Measurements from ENCODE around the gene MINPP1. TPM values are rescaled to one million over a fixed set of nuclear protein-coding genes. Genes with fewer than 3 reads are reported as not detected.

The MINPP1 gene
- total and polyA plus RNA-seq, 2 experiments from 2014 or later: 45.7 to 45.8 TPM

DNA sequence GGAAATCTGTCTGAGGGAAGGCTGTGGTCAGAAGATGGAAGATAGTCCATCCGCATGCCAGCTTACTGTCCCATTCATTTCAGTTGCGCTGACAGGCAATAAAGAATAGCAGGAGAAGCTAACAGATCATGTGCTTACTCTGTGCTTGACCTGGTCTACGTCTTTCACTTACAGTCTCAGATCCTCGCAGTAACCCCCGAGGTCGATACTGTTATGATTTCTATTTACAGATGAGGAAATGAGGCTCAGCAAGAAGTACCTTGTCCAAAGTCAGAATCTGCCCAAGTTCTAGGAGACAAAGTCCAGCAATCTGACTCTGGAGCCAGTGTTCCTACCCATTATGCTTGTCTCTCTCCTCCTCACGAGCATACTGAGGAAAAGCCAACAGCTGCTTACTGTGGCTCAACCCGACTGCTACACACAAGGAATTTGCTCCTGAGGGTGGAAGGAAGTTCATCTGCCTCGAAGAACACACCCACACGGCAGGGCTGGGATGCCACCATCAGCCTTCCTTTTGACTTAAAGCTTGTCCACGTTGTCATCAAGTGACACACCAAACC, 74.2 kb downstream of the MINPP1 start:
- H3K4me1 ChIP-seq (ENCODE audit: insufficient read depth): peaks cover 8% of the 10 kb centered on the region
- H3K27ac ChIP-seq: no peak overlapping the region
- no peaks in the 10 kb centered on the region for H3K79me2 ChIP-seq (ENCODE audit: insufficient read depth)
- WGBS, 2 experiments (ENCODE audit: low coverage in 1 of 2, low lambda C conversion rate in 2 of 2, missing lambda C conversion rate in 2 of 2): 39 to 40% methylated on average over 11 of the region's 11 CpGs
- H4K20me1 ChIP-seq (ENCODE audit: insufficient read depth): no peaks in the 10 kb centered on the region
- H3K4me3 ChIP-seq: peak overlapping the region; percentile 34; the same call in 1 of the 2 replicates
- H2AFZ ChIP-seq: peak overlapping the region; percentile 67
- H3K9ac ChIP-seq: no peak overlapping the region
- 0 out of 2 replicates have a peak, but pooled peaks cover 11% of the 10 kb centered on the region for H3F3A ChIP-seq (ENCODE audit: insufficient read depth)
- H3K9me3 ChIP-seq (ENCODE audit: low read depth): no peaks in the 10 kb centered on the region
- TF ChIP-seq EZH2 (IDR thresholded peaks at IDR 0.05; ENCODE audit: insufficient read depth, poor library complexity, severe bottlenecking): no peak
- no peak for TF ChIP-seq EZH2phosphoT487 (IDR thresholded peaks at IDR 0.05; ENCODE audit: insufficient read depth, low read depth)
- H3K9me2 ChIP-seq (ENCODE audit: insufficient read depth): no peaks in the 10 kb centered on the region
- in situ Hi-C loops (cut with MboI): no loop called here
- H3K27me3 ChIP-seq (replicated peaks; ENCODE audit: insufficient read depth): no peaks in the 10 kb centered on the region
- peak; percentile 38 for DNase-seq
- no peaks in the 10 kb centered on the region for H3K36me3 ChIP-seq (ENCODE audit: low read depth)
- H3K4me2 ChIP-seq (ENCODE audit: unreplicated experiment): peak overlapping the region; percentile 47

DNA sequence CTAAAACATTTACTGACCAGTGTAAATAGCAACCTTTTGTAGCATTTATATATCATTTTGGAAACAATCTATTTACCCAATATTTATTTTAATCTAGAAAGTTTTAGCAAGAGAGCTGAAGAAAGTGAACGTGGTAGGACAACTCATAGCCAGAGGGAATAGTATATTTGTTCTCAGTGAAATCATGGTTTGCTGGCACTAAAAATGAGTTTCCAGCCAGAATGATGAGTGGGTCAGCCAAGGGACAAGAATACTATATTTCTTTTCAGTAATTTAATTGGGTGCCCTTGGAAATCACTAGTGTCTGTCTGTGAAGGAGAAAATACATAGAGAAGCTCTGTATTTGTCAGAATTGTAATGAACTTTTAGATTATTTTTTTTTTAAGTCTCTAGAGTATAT, 74.9 kb downstream of the MINPP1 start:
- no peaks in the 10 kb centered on the region for H3K36me3 ChIP-seq (ENCODE audit: low read depth)
- no peaks in the 10 kb centered on the region for H3K9me3 ChIP-seq (ENCODE audit: low read depth)
- peaks cover 8% of the 10 kb centered on the region for H3K4me1 ChIP-seq (ENCODE audit: insufficient read depth)
- H4K20me1 ChIP-seq (ENCODE audit: insufficient read depth): no peaks in the 10 kb centered on the region
- H3F3A ChIP-seq (ENCODE audit: insufficient read depth): 0 out of 2 replicates have a peak, but pooled peaks cover 11% of the 10 kb centered on the region
- H3K9me2 ChIP-seq (ENCODE audit: insufficient read depth): no peaks in the 10 kb centered on the region
- peak overlapping the region; percentile 47 for H3K4me2 ChIP-seq (ENCODE audit: unreplicated experiment)
- peak; percentile 44 for DNase-seq
- H3K79me2 ChIP-seq (ENCODE audit: insufficient read depth): no peaks in the 10 kb centered on the region
- in situ Hi-C loops (cut with MboI): no loop called here
- H3K4me3 ChIP-seq: no peak overlapping the region
- H3K27me3 ChIP-seq (replicated peaks; ENCODE audit: insufficient read depth): no peaks in the 10 kb centered on the region
- peak overlapping the region; percentile 67 for H2AFZ ChIP-seq
- TF ChIP-seq EZH2 (IDR thresholded peaks at IDR 0.05; ENCODE audit: insufficient read depth, poor library complexity, severe bottlenecking): no peak
- no peak for TF ChIP-seq EZH2phosphoT487 (IDR thresholded peaks at IDR 0.05; ENCODE audit: insufficient read depth, low read depth)
- 51 to 81% methylated on average over 1 of the region's 1 CpG for WGBS, 2 experiments (ENCODE audit: low coverage in 1 of 2, low lambda C conversion rate in 2 of 2, missing lambda C conversion rate in 2 of 2)
- H3K9ac ChIP-seq: no peak overlapping the region
- H3K27ac ChIP-seq: no peak overlapping the region

DNA sequence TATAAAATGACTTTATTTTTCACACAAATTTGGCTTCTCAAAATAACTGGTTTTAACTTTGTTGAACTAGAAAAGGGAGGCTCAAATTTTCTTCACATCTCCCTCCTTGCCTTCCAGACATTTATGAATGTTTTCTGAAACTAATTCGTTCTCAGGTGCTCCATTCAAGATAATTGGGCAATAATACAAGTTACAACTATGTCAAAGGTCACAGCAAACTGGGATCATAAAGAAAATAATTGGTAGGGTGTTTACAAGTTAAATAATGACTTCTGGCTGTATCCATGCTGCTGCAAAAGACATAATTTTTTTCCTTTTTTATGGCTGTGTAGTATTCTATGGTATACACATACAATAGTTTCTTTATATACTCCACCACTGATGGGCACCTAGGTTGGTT, 75.3 kb downstream of the MINPP1 start:
- in situ Hi-C loops (cut with MboI): no loop called here
- H3K4me3 ChIP-seq: no peak overlapping the region
- TF ChIP-seq EZH2 (IDR thresholded peaks at IDR 0.05; ENCODE audit: insufficient read depth, poor library complexity, severe bottlenecking): no peak
- TF ChIP-seq EZH2phosphoT487 (IDR thresholded peaks at IDR 0.05; ENCODE audit: insufficient read depth, low read depth): no peak
- DNase-seq: no peak
- H3K4me2 ChIP-seq (ENCODE audit: unreplicated experiment): no peak overlapping the region
- H3K9me2 ChIP-seq (ENCODE audit: insufficient read depth): no peaks in the 10 kb centered on the region
- no peak overlapping the region for H3K27ac ChIP-seq
- no peaks in the 10 kb centered on the region for H4K20me1 ChIP-seq (ENCODE audit: insufficient read depth)
- H3K27me3 ChIP-seq (replicated peaks; ENCODE audit: insufficient read depth): no peaks in the 10 kb centered on the region
- no peak overlapping the region for H3K9ac ChIP-seq
- H3K9me3 ChIP-seq (ENCODE audit: low read depth): no peaks in the 10 kb centered on the region
- H3K79me2 ChIP-seq (ENCODE audit: insufficient read depth): no peaks in the 10 kb centered on the region
- H3F3A ChIP-seq (ENCODE audit: insufficient read depth): 0 out of 2 replicates have a peak, but pooled peaks cover 11% of the 10 kb centered on the region
- WGBS, 2 experiments (ENCODE audit: low coverage in 1 of 2, low lambda C conversion rate in 2 of 2, missing lambda C conversion rate in 2 of 2): 56% methylated on average over 1 of the region's 1 CpG
- no peak overlapping the region for H2AFZ ChIP-seq
- H3K4me1 ChIP-seq (ENCODE audit: insufficient read depth): peaks cover 8% of the 10 kb centered on the region
- H3K36me3 ChIP-seq (ENCODE audit: low read depth): no peaks in the 10 kb centered on the region

DNA sequence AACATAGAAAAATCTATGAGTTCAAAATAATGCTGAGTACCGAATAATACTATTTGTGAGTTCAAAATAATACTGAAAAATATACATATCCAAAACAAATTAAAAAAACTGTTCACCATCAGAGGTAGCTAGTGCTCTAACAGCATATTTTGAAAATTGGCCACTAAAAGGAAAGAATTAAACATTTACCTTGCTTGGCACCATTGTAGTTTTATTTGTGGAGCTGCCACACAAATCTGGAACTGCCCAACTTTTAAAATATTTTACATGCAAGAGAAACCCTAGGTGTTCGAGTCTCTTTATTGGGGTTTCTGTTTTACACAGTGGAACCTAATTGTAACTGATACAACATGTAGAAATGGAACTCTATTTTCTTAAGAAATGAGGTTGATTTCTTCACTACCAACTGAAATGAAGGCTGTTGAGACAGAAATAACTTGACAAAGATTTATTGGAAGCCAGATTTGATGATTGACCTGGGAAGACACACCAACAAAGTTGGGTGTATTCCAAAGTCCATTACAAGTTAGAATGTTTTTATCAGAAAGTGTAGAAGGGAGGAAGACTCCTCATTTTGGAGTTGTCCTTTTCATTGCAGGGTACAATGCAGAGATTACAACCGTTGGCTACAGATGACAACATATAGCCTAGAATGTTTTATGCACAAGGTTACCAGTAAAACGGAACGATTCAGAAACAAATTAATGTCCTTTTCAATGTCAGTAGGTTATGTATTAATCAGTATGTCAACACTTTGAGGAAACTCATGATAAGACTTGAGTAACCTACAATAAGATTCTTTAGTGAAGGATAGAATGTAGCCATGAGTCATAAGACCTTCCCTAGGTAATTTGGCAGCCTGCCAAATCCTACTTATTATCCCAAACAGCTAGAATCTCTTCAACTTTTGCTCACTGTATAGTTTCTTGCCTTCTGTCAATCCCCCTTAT, 81.1 kb downstream of the MINPP1 start:
- Histone ChIP-seq H3F3A (ENCODE audit: insufficient read depth) (0 out of 2 replicates have a peak, but pooled peaks cover 10% of the 10 kb centered on the region), H3K4me3 (no peak overlapping the region), H4K20me1 (ENCODE audit: insufficient read depth) (no peaks in the 10 kb centered on the region), H3K9me2 (ENCODE audit: insufficient read depth) (no peaks in the 10 kb centered on the region), H3K9me3 (ENCODE audit: low read depth) (no peaks in the 10 kb centered on the region), H3K27me3 (replicated peaks; ENCODE audit: insufficient read depth) (0 out of 2 replicates have a peak, but pooled peaks cover 5% of the 10 kb centered on the region), H3K36me3 (ENCODE audit: low read depth) (no peaks in the 10 kb centered on the region), H3K9ac (no peak overlapping the region), H2AFZ (no peak overlapping the region), H3K4me1 (ENCODE audit: insufficient read depth) (0 out of 2 replicates have a peak, but pooled peaks cover 6% of the 10 kb centered on the region), H3K79me2 (ENCODE audit: insufficient read depth) (no peaks in the 10 kb centered on the region), H3K27ac (no peak overlapping the region), H3K4me2 (ENCODE audit: unreplicated experiment) (no peak overlapping the region)
- TF ChIP-seq EZH2phosphoT487 (IDR thresholded peaks at IDR 0.05; ENCODE audit: insufficient read depth, low read depth): no peak
- in situ Hi-C loops (cut with MboI): no loop called here
- DNase-seq: peak; percentile 17
- 77 to 78% methylated on average over 5 of the region's 5 CpGs for WGBS, 2 experiments (ENCODE audit: low coverage in 1 of 2, low lambda C conversion rate in 2 of 2, missing lambda C conversion rate in 2 of 2)

Data from GM23248 (cell line).